ENCODE data around the gene NUBP2. TPM values are rescaled to one million over a fixed set of nuclear protein-coding genes. Genes with fewer than 3 reads are reported as not detected.

Gene NUBP2
- total RNA-seq, 1 experiment from 2014 or later, result 89.2 TPM

- DNase-seq (ENCODE audit: low spot score) (no peak), ATAC-seq (no peak)
- Mint-ChIP-seq H3K9me3 (no peaks in the 10 kb centered on the region), H3K27me3 (ENCODE audit: low read depth) (no peaks in the 10 kb centered on the region), H3K27ac (peak overlapping the region; percentile 65; the same call in 1 of the 2 replicates), H3K36me3 (peaks cover 6% of the 10 kb centered on the region), H3K4me1 (0 out of 2 replicates have a peak, but pooled peaks cover 4% of the 10 kb centered on the region), H3K4me3 (no peak overlapping the region)
- CTCF ChIA-PET, result no interaction called here
- TF ChIP-seq ZBTB21 (CRISPR knock-in tag; IDR thresholded peaks at IDR 0.05; ENCODE audit: borderline replicate concordance) (no peak), GTF2I (CRISPR knock-in tag; conservative IDR thresholded peaks at IDR 0.05) (no peak), ZNF263 (CRISPR knock-in tag; IDR thresholded peaks at IDR 0.05; ENCODE audit: low read depth) (no peak), TP53 (CRISPR knock-in tag; IDR thresholded peaks at IDR 0.05) (no peak), SOX15 (CRISPR knock-in tag; IDR thresholded peaks at IDR 0.05) (no peak)
- POLR2A ChIA-PET, result no interaction called here
Measured at GRCh38 chr16:1819611-1820010, 36.9 kb downstream of the NUBP2 start.

GRCh38 chr16:1820096-1820945, 37.6 kb downstream of the NUBP2 start:
- TF ChIP-seq NFYB (CRISPR knock-in tag; conservative IDR thresholded peaks at IDR 0.05; ENCODE audit: low read depth) (no peak), ERG (CRISPR knock-in tag; IDR thresholded peaks at IDR 0.05) (no peak), AR (CRISPR knock-in tag; IDR thresholded peaks at IDR 0.05) (no peak), CREM (CRISPR knock-in tag; IDR thresholded peaks at IDR 0.05) (no peak), NR3C1 (CRISPR knock-in tag; conservative IDR thresholded peaks at IDR 0.05; ENCODE audit: low read depth) (no peak)
- no peak for DNase-seq (ENCODE audit: low spot score)
- Mint-ChIP-seq H3K27me3 (ENCODE audit: low read depth) (no peaks in the 10 kb centered on the region), H3K4me1 (0 out of 2 replicates have a peak, but pooled peaks cover 4% of the 10 kb centered on the region), H3K27ac (no peak overlapping the region), H3K36me3 (peaks cover 3% of the 10 kb centered on the region), H3K4me3 (no peak overlapping the region), H3K9me3 (no peaks in the 10 kb centered on the region)
- ChIA-PET POLR2A (no interaction called here), CTCF (no interaction called here)
- no peak for ATAC-seq

- CTCF ChIA-PET, result no interaction called here
Measured at GRCh38 chr16:1820946-1821290, 38.2 kb downstream of the NUBP2 start.

More at GRCh38 chr16:1820946-1821290, 38.2 kb downstream of the NUBP2 start:
- Mint-ChIP-seq H3K27ac (no peak overlapping the region), H3K36me3 (no peaks in the 10 kb centered on the region), H3K4me3 (no peak overlapping the region), H3K27me3 (ENCODE audit: low read depth) (no peaks in the 10 kb centered on the region), H3K4me1 (0 out of 2 replicates have a peak, but pooled peaks cover 4% of the 10 kb centered on the region), H3K9me3 (no peaks in the 10 kb centered on the region)
- no peak for DNase-seq (ENCODE audit: low spot score)
- no peak for ATAC-seq
- POLR2A ChIA-PET, result no interaction called here
- TF ChIP-seq FOXJ3 (CRISPR knock-in tag; IDR thresholded peaks at IDR 0.05; ENCODE audit: borderline replicate concordance) (no peak), ZNF317 (CRISPR knock-in tag; IDR thresholded peaks at IDR 0.05; ENCODE audit: borderline replicate concordance, low read depth) (no peak), MAX (CRISPR knock-in tag; IDR thresholded peaks at IDR 0.05) (no peak), FOXK1 (CRISPR knock-in tag; IDR thresholded peaks at IDR 0.05) (no peak), E2F4 (CRISPR knock-in tag; IDR thresholded peaks at IDR 0.05; ENCODE audit: borderline replicate concordance, low read depth) (no peak), TEAD1 (CRISPR knock-in tag; IDR thresholded peaks at IDR 0.05) (no peak)
